ENCODE measurements around the gene PHC2. TPM values are rescaled to one million over a fixed set of nuclear protein-coding genes. Genes with fewer than 3 reads are reported as not detected.
A peak's percentile ranks its signal among the peaks of the same experiment; 100 is the strongest.

Gene PHC2
- total RNA-seq, 1 experiment from 2014 or later = 87.9 TPM

DNA sequence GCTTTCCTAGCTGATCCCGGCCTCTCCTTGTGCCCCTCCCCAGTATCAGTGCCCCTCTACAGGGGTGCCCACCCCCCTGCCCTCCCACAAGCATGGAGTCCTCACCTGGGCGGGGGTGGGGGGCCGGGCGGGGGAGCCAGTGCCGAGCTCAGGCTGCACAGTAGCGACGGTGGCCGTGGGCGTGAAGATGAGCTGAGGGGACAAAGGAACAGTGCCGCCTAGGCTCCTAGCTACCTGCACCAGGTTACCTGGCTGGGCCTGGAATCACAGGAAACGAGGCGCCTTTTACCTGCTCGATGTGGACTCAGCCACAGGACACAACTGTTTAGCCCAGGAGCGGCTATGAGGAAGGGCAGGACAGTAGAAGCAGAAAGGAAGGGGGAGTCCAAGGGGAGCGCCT lies 62.5 kb downstream of the PHC2 start:
- no peaks in the 10 kb centered on the region for H3K27me3 ChIP-seq
- H3K27ac ChIP-seq = no peak overlapping the region
- no peak overlapping the region for H3K4me3 ChIP-seq
- H3K9me3 ChIP-seq (replicated peaks) = no peaks in the 10 kb centered on the region
- H3K36me3 ChIP-seq = no peaks in the 10 kb centered on the region
- H3K4me1 ChIP-seq = peaks cover 32% of the 10 kb centered on the region
- DNase-seq = no peak

DNA sequence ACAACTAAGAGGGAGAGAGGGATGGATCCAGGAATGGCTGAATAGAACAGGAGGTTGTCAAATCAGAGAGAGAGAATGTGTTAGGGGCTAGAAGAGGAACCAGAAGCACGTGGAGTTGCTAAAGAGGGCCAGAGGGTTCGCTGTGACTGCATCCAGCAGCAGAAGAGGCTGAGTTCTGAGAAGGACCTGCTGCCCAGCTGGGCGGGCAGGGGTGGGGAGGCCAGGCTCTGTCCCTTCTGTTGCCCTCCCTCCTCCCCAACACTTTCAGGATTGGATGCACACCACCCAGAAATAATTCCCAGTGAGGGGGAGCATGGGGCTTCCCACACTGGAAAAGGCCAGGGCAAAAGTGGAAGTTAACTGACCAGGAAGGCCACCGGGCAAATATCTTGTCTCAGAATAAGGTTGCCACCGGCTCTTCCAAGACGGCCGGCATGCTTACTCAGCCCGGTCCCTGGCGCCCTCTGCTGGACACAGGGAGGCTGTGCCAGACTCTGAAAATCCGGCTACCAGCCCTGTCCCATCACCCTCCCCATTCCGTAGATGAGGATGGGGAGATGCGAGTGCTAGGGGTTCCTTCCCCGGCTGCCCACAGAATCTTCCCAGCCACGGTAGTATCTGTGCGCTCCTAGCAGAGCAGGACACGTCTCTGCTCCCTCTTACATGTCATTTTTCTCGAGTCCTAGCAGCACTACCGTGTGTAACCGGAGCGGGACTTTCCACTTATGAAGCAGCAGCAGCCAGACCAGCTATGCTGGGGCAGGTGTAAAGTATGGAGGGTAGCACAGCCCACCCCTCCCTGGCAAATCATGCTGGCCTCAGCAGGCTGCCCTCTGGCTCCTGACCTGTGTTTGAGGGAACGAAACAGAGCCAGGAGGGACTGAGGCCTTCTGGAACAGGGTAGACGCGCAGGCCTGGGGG lies 63.1 kb downstream of the PHC2 start:
- H3K9me3 ChIP-seq (replicated peaks) = no peaks in the 10 kb centered on the region
- H3K27ac ChIP-seq = no peak overlapping the region
- H3K4me1 ChIP-seq = peaks cover 39% of the 10 kb centered on the region
- peak; percentile 84 to 93 for DNase-seq
- no peak overlapping the region for H3K4me3 ChIP-seq
- no peaks in the 10 kb centered on the region for H3K27me3 ChIP-seq
- H3K36me3 ChIP-seq = no peaks in the 10 kb centered on the region

- no peak overlapping the region for H3K27ac ChIP-seq
- no peak overlapping the region for H3K4me3 ChIP-seq
- H3K4me1 ChIP-seq = peaks cover 47% of the 10 kb centered on the region
- no peak for DNase-seq
- H3K27me3 ChIP-seq = no peaks in the 10 kb centered on the region
- H3K36me3 ChIP-seq = no peaks in the 10 kb centered on the region
- H3K9me3 ChIP-seq (replicated peaks) = no peaks in the 10 kb centered on the region
These were observed 64.0 kb downstream of the PHC2 start for GRCh38 chr1:33366762-33367484.

DNA sequence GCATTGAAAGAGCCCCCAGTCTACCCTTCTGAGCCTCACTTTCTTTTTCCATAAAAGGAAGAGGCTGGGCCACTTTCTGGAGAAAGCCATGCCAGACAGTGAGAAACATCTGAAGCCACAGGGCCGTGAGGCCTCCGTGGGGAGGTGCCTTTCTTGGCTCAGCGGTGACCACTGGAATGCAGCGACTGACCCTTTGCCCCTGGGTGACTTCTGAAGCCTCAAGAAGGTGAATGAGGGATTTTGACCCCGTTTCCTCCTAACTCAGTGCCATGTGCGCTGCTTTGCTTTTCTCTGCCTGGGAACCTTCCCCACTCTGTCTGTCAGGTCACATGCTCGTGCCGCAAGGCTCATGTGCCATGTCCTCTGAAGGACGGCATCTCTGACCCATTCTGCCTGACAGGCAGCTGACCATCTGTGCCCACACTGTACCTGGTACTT lies 65.3 kb downstream of the PHC2 start:
- no peaks in the 10 kb centered on the region for H3K27me3 ChIP-seq
- H3K9me3 ChIP-seq (replicated peaks) = no peaks in the 10 kb centered on the region
- peaks cover 55% of the 10 kb centered on the region for H3K4me1 ChIP-seq
- no peak overlapping the region for H3K4me3 ChIP-seq
- H3K36me3 ChIP-seq = no peaks in the 10 kb centered on the region
- DNase-seq = peak; percentile 56 to 57
- peak overlapping the region; percentile 88 for H3K27ac ChIP-seq

DNA sequence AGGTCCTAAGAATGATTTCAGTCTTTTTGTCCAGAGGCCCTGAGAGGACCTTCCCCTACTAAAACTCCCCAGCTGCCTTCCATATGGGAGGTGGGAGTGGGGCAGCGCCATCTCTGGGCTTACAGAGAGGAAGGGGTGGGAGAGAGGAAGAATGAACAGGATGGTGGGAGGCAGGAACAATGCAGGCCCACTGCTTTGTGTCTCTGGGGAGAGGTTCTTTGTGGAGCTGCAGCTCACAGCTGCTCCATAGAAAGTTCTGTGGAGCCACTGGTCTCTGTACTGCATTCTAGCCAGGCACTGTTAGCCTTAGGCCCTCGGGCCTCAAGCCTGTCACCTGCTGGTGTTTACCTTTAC lies 66.4 kb downstream of the PHC2 start:
- peaks cover 55% of the 10 kb centered on the region for H3K4me1 ChIP-seq
- H3K9me3 ChIP-seq (replicated peaks) = no peaks in the 10 kb centered on the region
- no peaks in the 10 kb centered on the region for H3K27me3 ChIP-seq
- H3K4me3 ChIP-seq = peak overlapping the region; percentile 2; the same call in 1 of the 2 replicates
- no peaks in the 10 kb centered on the region for H3K36me3 ChIP-seq
- peak overlapping the region; percentile 88 for H3K27ac ChIP-seq
- DNase-seq = no peak

GRCh38 chr1:33363470-33363861 lies 67.4 kb downstream of the PHC2 start:
- no peaks in the 10 kb centered on the region for H3K9me3 ChIP-seq (replicated peaks)
- H3K4me1 ChIP-seq = peaks cover 55% of the 10 kb centered on the region
- H3K27me3 ChIP-seq = no peaks in the 10 kb centered on the region
- H3K36me3 ChIP-seq = no peaks in the 10 kb centered on the region
- peak overlapping the region; percentile 39 for H3K4me3 ChIP-seq
- peak overlapping the region; percentile 88 for H3K27ac ChIP-seq
- peak; percentile 63 to 74 for DNase-seq

- Histone ChIP-seq H3K27ac (peak overlapping the region; percentile 88), H3K36me3 (no peaks in the 10 kb centered on the region), H3K4me3 (peak overlapping the region; percentile 39; the same call in 1 of the 2 replicates), H3K4me1 (peaks cover 55% of the 10 kb centered on the region), H3K9me3 (replicated peaks) (no peaks in the 10 kb centered on the region), H3K27me3 (no peaks in the 10 kb centered on the region)
- DNase-seq = no peak
These were observed 67.9 kb downstream of the PHC2 start for GRCh38 chr1:33363021-33363420.

- Histone ChIP-seq H3K27ac (no peak overlapping the region), H3K4me3 (no peak overlapping the region), H3K4me1 (peaks cover 51% of the 10 kb centered on the region), H3K9me3 (replicated peaks) (no peaks in the 10 kb centered on the region; the same call in 1 of the 2 replicates), H3K36me3 (no peaks in the 10 kb centered on the region), H3K27me3 (no peaks in the 10 kb centered on the region)
- DNase-seq = peak in 1 of 2 experiments; percentile 46
These were observed 69.2 kb downstream of the PHC2 start for GRCh38 chr1:33361532-33362235.

DNA sequence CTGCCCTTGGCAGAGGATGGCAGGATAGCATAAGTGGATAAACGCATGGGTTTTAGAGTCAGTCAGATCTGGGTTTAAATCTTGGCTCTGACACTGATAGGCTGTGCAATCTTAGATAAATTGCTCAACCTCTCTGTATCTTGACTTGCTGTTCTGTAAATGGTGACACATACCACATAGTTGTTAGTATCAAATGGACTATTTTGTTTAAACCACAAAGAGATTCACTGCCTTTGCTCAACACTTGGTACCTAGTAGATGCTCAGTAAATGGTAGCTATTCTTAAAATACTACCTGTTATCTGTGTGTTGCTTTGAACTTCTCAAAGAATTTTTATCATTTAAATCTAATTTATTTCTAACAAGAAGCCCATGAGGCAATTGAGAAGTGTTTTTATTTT lies 70.5 kb downstream of the PHC2 start:
- Histone ChIP-seq H3K36me3 (no peaks in the 10 kb centered on the region), H3K4me1 (peaks cover 39% of the 10 kb centered on the region), H3K27ac (no peak overlapping the region), H3K27me3 (no peaks in the 10 kb centered on the region), H3K9me3 (replicated peaks) (no peaks in the 10 kb centered on the region; the same call in 1 of the 2 replicates), H3K4me3 (no peak overlapping the region)
- DNase-seq = no peak

GRCh38 chr1:33359931-33360330 lies 71.0 kb downstream of the PHC2 start:
- no peak overlapping the region for H3K4me3 ChIP-seq
- H3K36me3 ChIP-seq = no peaks in the 10 kb centered on the region
- DNase-seq = no peak
- H3K9me3 ChIP-seq (replicated peaks) = no peaks in the 10 kb centered on the region; the same call in 1 of the 2 replicates
- H3K27ac ChIP-seq = no peak overlapping the region
- peaks cover 35% of the 10 kb centered on the region for H3K4me1 ChIP-seq
- H3K27me3 ChIP-seq = no peaks in the 10 kb centered on the region

- Histone ChIP-seq H3K4me3 (no peak overlapping the region), H3K27ac (no peak overlapping the region), H3K27me3 (no peaks in the 10 kb centered on the region), H3K9me3 (replicated peaks) (no peaks in the 10 kb centered on the region; the same call in 1 of the 2 replicates), H3K36me3 (no peaks in the 10 kb centered on the region), H3K4me1 (peaks cover 25% of the 10 kb centered on the region)
- no peak for DNase-seq
These were observed 71.9 kb downstream of the PHC2 start for GRCh38 chr1:33358795-33359503.

DNA sequence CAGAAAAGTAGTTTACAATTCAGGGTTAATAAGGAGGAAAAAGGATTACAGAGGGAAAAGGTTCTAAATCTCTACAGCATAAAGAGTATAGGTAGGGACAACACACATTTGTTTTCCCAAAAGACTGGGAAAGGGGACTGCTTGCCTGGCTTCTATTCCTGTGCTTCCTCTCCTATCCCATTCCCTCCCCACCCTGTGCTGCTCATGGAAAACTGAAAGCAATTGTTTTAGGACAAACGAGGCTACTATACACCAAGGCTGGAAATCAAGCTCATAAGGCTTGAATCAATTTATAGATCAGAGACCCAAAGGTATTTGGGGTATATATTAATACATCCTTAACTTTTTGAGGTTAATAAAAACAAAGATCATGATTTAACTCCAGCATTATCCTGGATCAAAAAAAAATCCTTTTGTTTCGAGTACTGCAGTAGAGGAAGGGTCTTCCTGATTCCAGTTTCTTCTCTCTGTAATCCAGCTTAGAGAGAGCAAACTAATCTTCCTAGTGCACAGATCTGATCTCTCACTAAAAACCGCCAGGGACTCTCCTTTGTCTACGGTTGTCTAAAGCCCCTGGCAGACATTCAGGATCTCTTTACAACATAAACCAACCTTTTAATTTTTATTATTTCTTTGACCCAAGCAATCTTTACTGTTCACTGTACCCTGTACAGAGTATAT lies 72.6 kb downstream of the PHC2 start:
- no peak for DNase-seq
- Histone ChIP-seq H3K9me3 (replicated peaks) (no peaks in the 10 kb centered on the region; the same call in 1 of the 2 replicates), H3K4me3 (no peak overlapping the region), H3K27me3 (no peaks in the 10 kb centered on the region), H3K4me1 (peaks cover 21% of the 10 kb centered on the region), H3K36me3 (no peaks in the 10 kb centered on the region), H3K27ac (no peak overlapping the region)

- DNase-seq = no peak
- no peaks in the 10 kb centered on the region for H3K27me3 ChIP-seq
These were observed 73.8 kb downstream of the PHC2 start for GRCh38 chr1:33357099-33357498.

More at GRCh38 chr1:33357099-33357498, 73.8 kb downstream of the PHC2 start:
- Histone ChIP-seq H3K27ac (no peak overlapping the region), H3K36me3 (no peaks in the 10 kb centered on the region), H3K4me1 (peaks cover 9% of the 10 kb centered on the region), H3K9me3 (replicated peaks) (no peaks in the 10 kb centered on the region; the same call in 1 of the 2 replicates), H3K4me3 (no peak overlapping the region)
